Caco-2 (cell line): Measurements from ENCODE around the gene MCM10. TPM values are rescaled to one million over a fixed set of nuclear protein-coding genes. Genes with fewer than 3 reads are reported as not detected.

Source experiments
- BruUV-seq: library from RNA; stranded (reverse); fragments of 400-500 nt; replicated peaks from 2 replicates; lab custom pipeline; 2021; lab: Mats Ljungman, UMichigan
- CTCF ChIA-PET: fragments of 300-600 bp; sonication (Branson Sonifier 250); formaldehyde crosslinking; loops from one replicate; lab custom pipeline; 2022; ENCODE audit warnings: antibody characterized with exemption; lab: Charles Lee
- POLR2A ChIA-PET: fragments of 300-600 bp; sonication (Branson Sonifier 250); formaldehyde crosslinking; loops from one replicate; lab custom pipeline; 2022; ENCODE audit warnings: antibody characterized with exemption; lab: Charles Lee
- DNase-seq, 2 experiments: peaks; one replicate each; pipeline versions ENCODE4 v3.0.0 to v3.0.0-alpha.2; 2020 to 2022
- H3K27me3 ChIP-seq: replicated peaks from 2 replicates; pipeline ENCODE4 v1.6.0; 2011; ENCODE audit warnings: low read length; ENCODE audit not compliant: control insufficient read depth, insufficient read depth
- H3K36me3 ChIP-seq: 2 replicates; pipeline ENCODE4 v1.5.1; 2011; ENCODE audit warnings: low read length; ENCODE audit not compliant: control insufficient read depth, insufficient read depth
- H3K4me1 ChIP-seq: fragments of 250-450 bp; sonication (Bioruptor Pico); 2 replicates; pipeline ENCODE4 v1.5.1; 2020; ENCODE audit warnings: mild to moderate bottlenecking
- H3K4me3 ChIP-seq: 2 replicates; pipeline ENCODE4 v1.5.1; 2011; ENCODE audit warnings: low read depth, mild to moderate bottlenecking, control low read depth, low read length
- H3K9me3 ChIP-seq: fragments of 250-450 bp; sonication (Bioruptor Pico); 2 replicates; pipeline ENCODE4 v1.5.1; 2020; ENCODE audit warnings: mild to moderate bottlenecking, moderate library complexity
- H3K27ac Mint-ChIP-seq: one replicate; pipeline ENCODE4 v1.8.0; 2022; ENCODE audit warnings: mixed read lengths; ENCODE audit not compliant: unreplicated experiment
- H3K27me3 Mint-ChIP-seq: one replicate; pipeline ENCODE4 v1.8.0; 2022; ENCODE audit warnings: mixed read lengths; ENCODE audit not compliant: insufficient read depth, unreplicated experiment
- H3K36me3 Mint-ChIP-seq: one replicate; pipeline ENCODE4 v1.8.0; 2022; ENCODE audit warnings: mild to moderate bottlenecking, mixed read lengths; ENCODE audit not compliant: insufficient read depth, unreplicated experiment
- H3K4me1 Mint-ChIP-seq: one replicate; pipeline ENCODE4 v1.8.0; 2022; ENCODE audit warnings: low read depth, mixed read lengths; ENCODE audit not compliant: unreplicated experiment
- H3K4me3 Mint-ChIP-seq: one replicate; pipeline ENCODE4 v1.8.0; 2022; ENCODE audit warnings: mild to moderate bottlenecking, moderate library complexity, mixed read lengths; ENCODE audit not compliant: unreplicated experiment
- H3K9me3 Mint-ChIP-seq: one replicate; pipeline ENCODE4 v1.8.0; 2022; ENCODE audit warnings: mixed read lengths; ENCODE audit not compliant: unreplicated experiment
- intact Hi-C: fragments of 100-400 bp; cut with micrococcal nuclease; formaldehyde crosslinking; loops from one replicate; pipeline ENCODE4 v1.10.0; 2022; ENCODE audit not compliant: unreplicated experiment
- total RNA-seq: library from RNA; stranded (reverse); gene quantifications from 2 replicates; pipeline ENCODE4 v1.2.3, GENCODE V29; 2022
- TF ChIP-seq, protein P1 (sequence below), 2 experiments: fragments of 200-600 bp in 1 of 2; IDR thresholded peaks; 1 replicate in 1 of 2; 2 replicates in 1 of 2; pipeline versions ENCODE4 v1.5.1 to v1.8.0; 2011 to 2022; ENCODE audit warnings: antibody characterized with exemption in 1 of 2, control low read depth in 1 of 2, inconsistent platforms in 1 of 2, low read depth in 1 of 2, low read length in 1 of 2, mild to moderate bottlenecking in 1 of 2, moderate library complexity in 1 of 2; ENCODE audit not compliant: insufficient read depth in 1 of 2, severe bottlenecking in 1 of 2, unreplicated experiment in 1 of 2

Gene MCM10
- total RNA-seq, 1 experiment from 2014 or later, result 55.0 TPM

GRCh38 chr10:13140627-13141190, 20.6 kb upstream of the MCM10 start:
- no peaks in the 10 kb centered on the region for H3K4me1 Mint-ChIP-seq
- Histone ChIP-seq H3K4me1 (no peaks in the 10 kb centered on the region), H3K36me3 (no peaks in the 10 kb centered on the region), H3K27me3 (no peaks in the 10 kb centered on the region), H3K9me3 (no peaks in the 10 kb centered on the region), H3K4me3 (no peak overlapping the region)
- H3K27me3 Mint-ChIP-seq, result no peaks in the 10 kb centered on the region
- no peak for DNase-seq
- H3K4me3 Mint-ChIP-seq, result no peak overlapping the region
- BruUV-seq, result no TSS peak
- no peak overlapping the region for H3K27ac Mint-ChIP-seq
- ChIA-PET POLR2A (no interaction called here), CTCF (no interaction called here)
- H3K36me3 Mint-ChIP-seq, result peaks cover 28% of the 10 kb centered on the region
- intact Hi-C loops, result loop anchor here (5.0 kb wide), 1 partner anchor 33 kb away; no protein-coding TSS in a partner anchor
- H3K9me3 Mint-ChIP-seq, result peaks cover 11% of the 10 kb centered on the region
- TF ChIP-seq, protein P1, sequence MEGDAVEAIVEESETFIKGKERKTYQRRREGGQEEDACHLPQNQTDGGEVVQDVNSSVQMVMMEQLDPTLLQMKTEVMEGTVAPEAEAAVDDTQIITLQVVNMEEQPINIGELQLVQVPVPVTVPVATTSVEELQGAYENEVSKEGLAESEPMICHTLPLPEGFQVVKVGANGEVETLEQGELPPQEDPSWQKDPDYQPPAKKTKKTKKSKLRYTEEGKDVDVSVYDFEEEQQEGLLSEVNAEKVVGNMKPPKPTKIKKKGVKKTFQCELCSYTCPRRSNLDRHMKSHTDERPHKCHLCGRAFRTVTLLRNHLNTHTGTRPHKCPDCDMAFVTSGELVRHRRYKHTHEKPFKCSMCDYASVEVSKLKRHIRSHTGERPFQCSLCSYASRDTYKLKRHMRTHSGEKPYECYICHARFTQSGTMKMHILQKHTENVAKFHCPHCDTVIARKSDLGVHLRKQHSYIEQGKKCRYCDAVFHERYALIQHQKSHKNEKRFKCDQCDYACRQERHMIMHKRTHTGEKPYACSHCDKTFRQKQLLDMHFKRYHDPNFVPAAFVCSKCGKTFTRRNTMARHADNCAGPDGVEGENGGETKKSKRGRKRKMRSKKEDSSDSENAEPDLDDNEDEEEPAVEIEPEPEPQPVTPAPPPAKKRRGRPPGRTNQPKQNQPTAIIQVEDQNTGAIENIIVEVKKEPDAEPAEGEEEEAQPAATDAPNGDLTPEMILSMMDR (IDR thresholded peaks at IDR 0.05; ENCODE audit: insufficient read depth in 1 of 2, low read depth in 1 of 2, low read length in 1 of 2, severe bottlenecking in 1 of 2, unreplicated experiment in 1 of 2), result no peak

GRCh38 chr10:13143766-13144165, 17.6 kb upstream of the MCM10 start:
- Histone ChIP-seq H3K4me1 (no peaks in the 10 kb centered on the region), H3K9me3 (no peaks in the 10 kb centered on the region), H3K36me3 (no peaks in the 10 kb centered on the region), H3K4me3 (no peak overlapping the region), H3K27me3 (no peaks in the 10 kb centered on the region)
- no peaks in the 10 kb centered on the region for H3K4me1 Mint-ChIP-seq
- BruUV-seq, result no TSS peak
- no peak overlapping the region for H3K4me3 Mint-ChIP-seq
- peaks cover 11% of the 10 kb centered on the region for H3K36me3 Mint-ChIP-seq
- POLR2A ChIA-PET, result no interaction called here
- DNase-seq, result no peak
- TF ChIP-seq, protein P1 (IDR thresholded peaks at IDR 0.05; ENCODE audit: insufficient read depth in 1 of 2, low read depth in 1 of 2, low read length in 1 of 2, severe bottlenecking in 1 of 2, unreplicated experiment in 1 of 2), result no peak
- no peaks in the 10 kb centered on the region for H3K27me3 Mint-ChIP-seq
- no peak overlapping the region for H3K27ac Mint-ChIP-seq
- H3K9me3 Mint-ChIP-seq, result peaks cover 12% of the 10 kb centered on the region
- intact Hi-C loops, result loop anchor here (5.0 kb wide), 1 partner anchor 36 kb away; no protein-coding TSS in a partner anchor
- CTCF ChIA-PET, result interaction anchor here (1.0 kb wide), 1 partner anchor 159 kb away, joined by 3 read pairs; no protein-coding TSS in a partner anchor

DNA sequence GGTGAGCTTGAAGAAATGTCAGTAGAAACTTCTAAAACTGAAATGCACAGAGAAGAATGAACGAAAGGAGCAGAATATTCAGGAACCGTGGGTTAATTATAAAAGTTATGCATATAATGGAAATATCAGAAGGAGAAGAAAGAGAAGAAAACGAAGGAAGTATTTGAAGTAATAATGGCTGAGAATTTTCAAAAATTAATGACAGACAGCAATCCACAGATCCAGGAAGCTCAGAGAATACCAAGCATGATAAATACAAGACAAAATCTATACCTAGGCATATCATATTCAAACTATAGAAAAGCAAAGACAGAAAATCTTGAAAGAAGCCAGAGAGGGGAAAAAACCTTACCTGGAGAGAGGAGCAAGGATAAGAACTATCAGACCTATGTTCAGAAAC, 16.5 kb upstream of the MCM10 start:
- ChIA-PET CTCF (no interaction called here), POLR2A (interaction anchor here (0.6 kb wide), 1 partner anchor 1451 kb away, joined by 6 read pairs; no protein-coding TSS in a partner anchor)
- H3K27me3 ChIP-seq, result no peaks in the 10 kb centered on the region
- peaks cover 12% of the 10 kb centered on the region for H3K9me3 Mint-ChIP-seq
- H3K36me3 ChIP-seq, result no peaks in the 10 kb centered on the region
- no peaks in the 10 kb centered on the region for H3K4me1 Mint-ChIP-seq
- H3K27me3 Mint-ChIP-seq, result no peaks in the 10 kb centered on the region
- no peak overlapping the region for H3K4me3 ChIP-seq
- intact Hi-C loops, result loop anchor here (5.0 kb wide), 1 partner anchor 38 kb away; no protein-coding TSS in a partner anchor
- H3K4me1 ChIP-seq, result no peaks in the 10 kb centered on the region
- no peak overlapping the region for H3K4me3 Mint-ChIP-seq
- TF ChIP-seq, protein P1 (IDR thresholded peaks at IDR 0.05; ENCODE audit: insufficient read depth in 1 of 2, low read depth in 1 of 2, low read length in 1 of 2, severe bottlenecking in 1 of 2, unreplicated experiment in 1 of 2), result no peak
- no peak for DNase-seq
- peaks cover 11% of the 10 kb centered on the region for H3K36me3 Mint-ChIP-seq
- H3K27ac Mint-ChIP-seq, result no peak overlapping the region
- no peaks in the 10 kb centered on the region for H3K9me3 ChIP-seq
- BruUV-seq, result no TSS peak
